AG09309 (cell line): ENCODE measurements around the gene TMEM183A.

ENCODE experiments used
- DNase-seq: peaks from one replicate; pipeline ENCODE4 v3.0.0-alpha.2; 2010; ENCODE audit warnings: low read depth
- H3K4me3 ChIP-seq: 2 replicates; pipeline ENCODE4 v1.5.1; 2011; ENCODE audit warnings: mild to moderate bottlenecking, low read depth, low read length, moderate library complexity; ENCODE audit not compliant: control insufficient read depth
- CTCF ChIP-seq: IDR thresholded peaks from 2 replicates; pipeline ENCODE4 v1.5.1; 2011; ENCODE audit warnings: mild to moderate bottlenecking, low read depth, low read length, inconsistent platforms; ENCODE audit not compliant: insufficient read depth, control insufficient read depth; ENCODE audit errors: missing control alignments

The TMEM183A gene

DNA sequence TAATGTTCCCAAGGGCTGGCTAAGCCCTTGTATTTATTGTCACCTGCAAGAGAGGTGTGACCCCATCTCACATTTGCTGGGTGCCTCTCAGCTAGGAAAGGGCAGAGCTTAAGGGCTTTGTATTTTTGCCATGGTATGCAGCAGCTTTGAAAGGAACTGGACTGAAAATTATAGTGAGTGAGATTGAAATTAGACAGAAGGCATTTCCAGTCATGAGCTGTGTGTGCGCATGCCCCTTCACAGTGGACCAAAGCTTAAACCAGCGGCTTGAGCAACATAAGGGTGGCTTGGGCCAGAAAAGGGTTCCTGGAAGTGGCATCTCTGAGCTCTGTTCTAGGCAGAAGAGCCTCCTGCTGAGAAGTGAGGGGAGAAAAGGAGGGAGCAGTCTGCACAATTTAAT is 58.8 kb downstream of the TMEM183A start:
- no peak for DNase-seq
- no peak for TF ChIP-seq CTCF
- no peak overlapping the region for H3K4me3 ChIP-seq

DNA sequence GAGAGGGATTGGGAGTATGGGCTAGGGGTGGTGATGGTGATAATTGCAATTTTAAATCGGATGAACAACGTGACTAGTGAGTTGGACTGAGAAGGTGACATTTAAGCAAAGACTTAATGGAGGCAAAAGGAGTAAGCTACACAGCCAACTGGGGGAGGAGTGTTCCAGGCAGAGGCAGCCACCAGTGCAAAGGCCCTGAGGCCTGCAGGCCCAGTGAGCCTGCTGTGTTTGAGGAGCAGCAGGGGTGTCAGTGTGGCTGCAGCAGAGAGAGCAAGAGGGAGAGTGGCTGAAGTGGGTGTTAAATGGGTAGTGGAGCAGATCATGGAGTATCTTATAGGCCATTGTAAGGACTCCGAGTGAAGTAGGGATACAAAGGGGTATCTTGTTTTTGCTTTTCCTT is 59.8 kb downstream of the TMEM183A start:
- no peak for DNase-seq
- TF ChIP-seq CTCF = no peak
- H3K4me3 ChIP-seq = no peak overlapping the region

DNA sequence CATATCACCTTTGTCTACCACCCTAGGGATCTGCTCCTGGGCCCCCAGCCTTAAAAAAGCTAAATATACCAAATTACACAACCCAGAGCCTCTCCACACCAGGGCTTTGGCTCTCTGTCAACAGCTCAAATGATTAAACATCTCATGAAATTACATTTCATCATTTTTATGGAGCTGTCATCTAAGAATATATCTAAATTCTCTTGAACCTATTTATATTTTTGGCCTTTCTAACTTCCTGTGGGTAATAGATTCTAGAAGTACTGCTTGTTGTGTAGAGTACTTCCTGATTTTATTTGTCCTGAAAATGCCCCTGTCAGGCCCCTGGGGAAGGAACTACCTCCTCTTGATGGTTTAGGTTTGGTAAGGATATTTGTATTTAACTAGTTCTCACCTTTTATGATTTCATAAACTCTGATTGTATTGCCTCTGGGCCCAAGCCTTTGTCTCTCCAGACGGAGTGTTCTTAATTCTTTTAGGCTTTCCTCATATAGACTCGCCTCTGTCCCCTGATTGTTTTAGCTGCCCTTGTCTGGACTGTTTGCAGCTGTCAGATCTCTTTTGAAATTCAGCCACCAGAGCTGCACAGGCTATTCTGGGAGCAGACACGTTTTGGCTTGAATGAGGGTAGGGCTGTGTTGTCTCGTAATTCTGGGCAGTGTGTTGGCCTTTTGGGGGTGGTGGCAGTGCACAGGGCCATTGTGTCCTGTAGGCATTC is 62.0 kb downstream of the TMEM183A start:
- H3K4me3 ChIP-seq = no peak overlapping the region
- no peak for TF ChIP-seq CTCF
- peak; percentile 31 for DNase-seq

GRCh38 chr1:203072002-203072602 is 64.9 kb downstream of the TMEM183A start:
- no peak for TF ChIP-seq CTCF
- no peak overlapping the region for H3K4me3 ChIP-seq
- DNase-seq = no peak

DNA sequence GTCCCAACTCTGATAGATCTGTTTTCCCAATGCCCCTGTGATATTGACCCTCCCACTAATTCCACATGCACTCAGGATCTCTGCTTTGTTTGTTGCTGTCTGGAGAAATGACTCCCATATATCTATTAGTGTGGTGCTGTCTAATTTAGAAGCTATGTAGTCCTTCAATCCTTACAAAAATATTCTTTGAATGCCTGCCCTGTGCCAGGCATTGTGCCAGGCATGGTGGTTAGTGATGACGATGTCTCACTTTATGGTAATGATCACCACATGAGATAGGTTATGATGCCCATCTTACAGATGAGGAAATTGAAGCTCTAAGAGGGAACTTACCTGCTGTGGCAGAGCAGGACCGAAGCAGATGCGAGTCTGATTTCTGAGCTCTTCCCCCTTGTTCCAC is 65.7 kb downstream of the TMEM183A start:
- DNase-seq = peak; percentile 39
- no peak overlapping the region for H3K4me3 ChIP-seq
- TF ChIP-seq CTCF = no peak

DNA sequence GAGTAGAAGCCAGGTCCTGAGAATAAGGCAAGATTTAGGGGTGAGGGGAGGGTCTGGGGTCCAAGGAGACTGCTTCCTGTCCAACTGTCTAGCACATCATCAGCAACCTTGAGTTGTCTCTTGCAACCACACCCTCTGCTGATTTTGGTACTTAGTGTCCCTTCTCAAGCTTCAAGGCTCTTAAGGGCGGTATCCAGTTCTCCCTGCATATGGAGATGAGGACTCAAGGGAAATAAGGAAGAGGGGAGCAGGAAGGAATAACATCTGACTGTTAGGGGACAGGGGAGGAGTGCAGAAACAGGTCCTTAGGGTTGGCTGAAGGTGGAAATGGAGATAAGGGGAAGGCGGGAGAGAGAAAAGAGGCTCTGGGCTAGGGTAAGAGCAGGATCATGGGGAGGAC is 66.3 kb downstream of the TMEM183A start:
- TF ChIP-seq CTCF = no peak
- no peak for DNase-seq
- no peak overlapping the region for H3K4me3 ChIP-seq
